NCI-H82 (cell line): ENCODE results near the gene SSX2.
"Not testable (repeated sequence)": the region's sequence is repeated elsewhere in the genome, so short reads cannot be mapped to it uniquely, and the experiment has no call there.

Experiments
- DNase-seq: peaks from one replicate; lab custom pipeline; 2025; lab: John Stamatoyannopoulos, UW

Gene SSX2, protein sequence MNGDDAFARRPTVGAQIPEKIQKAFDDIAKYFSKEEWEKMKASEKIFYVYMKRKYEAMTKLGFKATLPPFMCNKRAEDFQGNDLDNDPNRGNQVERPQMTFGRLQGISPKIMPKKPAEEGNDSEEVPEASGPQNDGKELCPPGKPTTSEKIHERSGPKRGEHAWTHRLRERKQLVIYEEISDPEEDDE

GRCh38 chrX:52707078-52707477 is at the start of gene SSX2:
SSX2 (minus strand) TSS chrX:52707178; CDS start chrX:52705749, 1,429 bp downstream.
- DNase-seq, result not testable (repeated sequence)

DNA sequence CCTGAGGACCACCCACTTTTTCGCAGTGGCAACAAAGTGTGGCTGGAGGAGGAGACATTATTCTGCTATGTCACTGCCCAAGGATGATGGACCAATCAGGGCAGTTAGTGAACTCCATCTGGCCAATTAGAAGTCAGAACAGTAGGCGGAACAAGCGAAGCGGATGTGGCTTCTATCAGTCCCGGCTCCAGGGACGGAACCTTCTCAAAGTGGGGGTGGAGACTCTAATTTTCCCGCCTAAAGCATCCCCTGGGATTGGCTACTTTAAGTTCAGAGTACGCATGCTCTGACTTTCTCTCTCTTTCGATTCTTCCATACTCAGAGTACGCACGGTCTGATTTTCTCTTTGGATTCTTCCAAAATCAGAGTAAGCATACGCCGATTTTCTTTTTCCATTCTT is 44.0 kb upstream of the SSX2 start, which contains the start of gene SSX2B:
TSS of gene SSX2B (plus strand) at position 301 of the 400 bp plus-strand sequence. CDS start 1,429 bp downstream, outside the sequence.
- not testable (repeated sequence) for DNase-seq

- not testable (repeated sequence) for DNase-seq
These were observed 14.9 kb downstream of the SSX2 start for GRCh38 chrX:52692034-52692433.

DNA sequence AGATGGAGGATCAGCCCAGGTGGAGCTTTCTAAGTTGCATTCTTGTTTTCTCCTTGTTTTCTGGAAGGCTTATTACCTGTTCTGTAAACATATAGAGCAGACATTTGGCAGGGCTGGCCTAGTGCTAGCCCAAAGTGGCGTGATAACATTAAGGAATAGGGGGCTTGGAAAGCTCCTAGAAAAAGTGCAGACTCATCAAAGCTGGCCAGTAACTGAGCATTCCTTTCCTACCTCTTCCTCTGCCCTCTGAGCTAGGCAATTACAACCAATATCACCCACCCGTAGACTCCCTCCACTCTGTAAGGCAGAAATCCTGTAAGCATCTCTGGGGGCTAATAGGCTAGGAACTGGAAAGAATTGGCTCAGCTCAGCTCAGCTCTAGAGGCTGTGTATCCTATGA is 44.8 kb downstream of the SSX2 start:
- not testable (repeated sequence) for DNase-seq

DNA sequence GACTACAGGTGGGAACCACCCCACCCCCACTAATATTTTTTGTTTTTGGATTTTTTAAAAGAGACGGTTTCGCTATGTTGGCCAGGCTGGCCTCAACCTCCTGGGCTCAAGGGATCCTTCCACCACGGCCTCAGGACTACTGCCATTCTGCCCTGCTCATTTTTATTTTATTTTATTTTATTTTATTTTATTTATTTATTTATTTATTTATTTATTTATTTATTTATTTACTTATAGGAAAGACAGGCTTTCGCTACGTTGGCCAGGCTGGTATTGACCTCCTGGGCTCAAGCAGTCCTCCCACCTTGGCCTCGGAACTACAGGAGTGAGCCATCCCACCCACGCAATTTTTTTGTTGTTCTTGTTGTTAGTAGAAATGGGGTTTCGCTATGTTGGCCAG is 51.5 kb downstream of the SSX2 start:
- not testable (repeated sequence) for DNase-seq

GRCh38 chrX:52654800-52655199 is 52.2 kb downstream of the SSX2 start, which contains the start of gene SSX7:
SSX7 (minus strand) TSS chrX:52654900; CDS start chrX:52653472, 1,428 bp downstream.
- DNase-seq, result not testable (repeated sequence)

DNA sequence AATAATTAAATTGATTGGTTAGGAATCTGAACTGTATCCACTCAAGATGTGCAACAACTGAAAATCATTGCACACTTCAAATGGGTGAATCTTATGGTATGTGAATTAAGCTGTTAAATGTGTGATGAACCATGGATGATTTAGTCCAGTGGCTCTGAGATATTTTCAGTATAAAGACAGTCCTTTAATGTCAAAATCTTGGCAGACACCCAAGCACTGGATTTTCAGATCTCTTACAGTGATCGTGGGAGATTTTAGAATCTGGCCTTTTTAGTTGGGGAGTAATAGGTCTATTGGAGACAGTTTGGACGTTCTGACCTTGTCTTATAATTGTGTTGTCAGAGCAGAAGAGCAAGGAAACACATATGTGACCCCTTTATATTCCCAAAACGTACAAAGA is 56.3 kb downstream of the SSX2 start:
- not testable (repeated sequence) for DNase-seq

DNA sequence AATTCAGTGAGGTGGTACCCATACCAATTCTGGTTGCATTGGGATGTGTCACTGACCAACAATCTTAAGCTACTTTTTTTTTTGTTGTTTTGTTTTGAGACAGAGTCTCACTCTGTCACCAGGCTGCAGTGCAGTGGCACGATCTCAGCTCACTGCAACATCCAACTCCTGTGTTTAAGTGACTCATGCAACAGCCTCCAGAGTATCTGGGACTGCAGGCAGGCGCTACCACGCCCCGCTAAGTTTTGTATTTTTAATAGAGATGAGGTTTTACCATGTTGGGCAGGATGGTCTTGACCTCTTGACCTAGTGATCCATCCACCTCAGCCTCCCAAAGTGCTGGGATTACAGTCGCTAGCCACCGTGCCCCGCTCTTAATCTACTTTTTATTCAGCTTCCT is 58.0 kb downstream of the SSX2 start:
- not testable (repeated sequence) for DNase-seq
